Measurements from ENCODE around the gene EIF4G3. TPM values are rescaled to one million over a fixed set of nuclear protein-coding genes. Genes with fewer than 3 reads are reported as not detected.

The EIF4G3 gene
- total and polyA plus RNA-seq, 2 of the 8 experiments (the other 6 are each of a cell fraction or from before 2014, with no cell fraction given), result 47.5 to 66.6 TPM

DNA sequence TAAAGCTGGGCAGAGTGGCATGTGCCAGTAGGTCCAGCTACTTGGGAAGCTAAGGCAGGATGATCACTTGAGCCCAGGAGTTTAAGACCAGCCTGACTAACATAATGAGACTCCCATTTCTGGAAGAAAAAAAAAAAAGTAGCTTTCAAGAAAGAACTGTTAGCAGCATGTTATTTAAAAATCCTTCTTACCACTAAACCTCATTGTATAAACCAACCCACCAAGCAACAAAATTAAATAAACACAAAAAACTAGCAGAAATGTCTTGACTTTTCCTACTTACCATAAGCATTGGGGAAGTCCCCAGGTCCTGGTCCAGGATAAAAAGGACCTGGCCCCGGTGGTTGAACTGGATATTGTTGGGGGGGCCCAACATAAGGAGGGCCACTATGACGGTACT is 196.6 kb downstream of the EIF4G3 start (continued):
- TF ChIP-seq, protein P1, sequence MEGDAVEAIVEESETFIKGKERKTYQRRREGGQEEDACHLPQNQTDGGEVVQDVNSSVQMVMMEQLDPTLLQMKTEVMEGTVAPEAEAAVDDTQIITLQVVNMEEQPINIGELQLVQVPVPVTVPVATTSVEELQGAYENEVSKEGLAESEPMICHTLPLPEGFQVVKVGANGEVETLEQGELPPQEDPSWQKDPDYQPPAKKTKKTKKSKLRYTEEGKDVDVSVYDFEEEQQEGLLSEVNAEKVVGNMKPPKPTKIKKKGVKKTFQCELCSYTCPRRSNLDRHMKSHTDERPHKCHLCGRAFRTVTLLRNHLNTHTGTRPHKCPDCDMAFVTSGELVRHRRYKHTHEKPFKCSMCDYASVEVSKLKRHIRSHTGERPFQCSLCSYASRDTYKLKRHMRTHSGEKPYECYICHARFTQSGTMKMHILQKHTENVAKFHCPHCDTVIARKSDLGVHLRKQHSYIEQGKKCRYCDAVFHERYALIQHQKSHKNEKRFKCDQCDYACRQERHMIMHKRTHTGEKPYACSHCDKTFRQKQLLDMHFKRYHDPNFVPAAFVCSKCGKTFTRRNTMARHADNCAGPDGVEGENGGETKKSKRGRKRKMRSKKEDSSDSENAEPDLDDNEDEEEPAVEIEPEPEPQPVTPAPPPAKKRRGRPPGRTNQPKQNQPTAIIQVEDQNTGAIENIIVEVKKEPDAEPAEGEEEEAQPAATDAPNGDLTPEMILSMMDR (IDR thresholded peaks at IDR 0.05; ENCODE audit: control extremely low read depth in 1 of 3, insufficient read depth in 1 of 3, low read depth in 1 of 3, low read length in 3 of 3), result no peak
- TF ChIP-seq TAF7 (optimal IDR thresholded peaks at IDR 0.05; ENCODE audit: borderline replicate concordance, low read depth, low read length) (no peak), CREB1 (IDR thresholded peaks at IDR 0.05) (no peak), PHF8 (conservative IDR thresholded peaks at IDR 0.05; ENCODE audit: low read depth, low read length) (no peak), NRF1 (IDR thresholded peaks at IDR 0.05; ENCODE audit: low read depth, low read length) (no peak)
